BJ (cell line): Measurements from ENCODE around the gene NT5C2. TPM values are rescaled to one million over a fixed set of nuclear protein-coding genes. Genes with fewer than 3 reads are reported as not detected.

Experiments used
- CTCF ChIA-PET: fragments of 350-600 bp; formaldehyde crosslinking; extraction: SDS; loops from one replicate; lab custom pipeline; 2021; ENCODE audit warnings: antibody characterized with exemption, inconsistent platforms; lab: Yijun Ruan, JAX
- POLR2A ChIA-PET: fragments of 300-600 bp; sonication (Branson Sonifier 250); formaldehyde crosslinking; extraction: SDS; loops from one replicate; lab custom pipeline; 2021; ENCODE audit warnings: antibody characterized with exemption; lab: Charles Lee
- DNase-seq: peaks from one replicate; pipeline ENCODE4 v3.0.0-alpha.2; 2011; ENCODE audit warnings: low read depth
- H3K27me3 ChIP-seq: 2 replicates; pipeline ENCODE4 v1.6.0; 2011; ENCODE audit warnings: low read length; ENCODE audit not compliant: control insufficient read depth, insufficient read depth
- H3K36me3 ChIP-seq: 2 replicates; pipeline ENCODE4 v1.5.1; 2011; ENCODE audit warnings: low read length; ENCODE audit not compliant: control insufficient read depth, insufficient read depth
- H3K4me3 ChIP-seq: 2 replicates; pipeline ENCODE4 v1.5.1; 2011; ENCODE audit warnings: low read depth, mild to moderate bottlenecking, control low read depth, low read length
- CTCF ChIP-seq: IDR thresholded peaks from 2 replicates; pipeline ENCODE4 v1.5.1; 2011; ENCODE audit warnings: low read depth, mild to moderate bottlenecking, control low read depth, inconsistent platforms, low read length, moderate library complexity; ENCODE audit not compliant: insufficient read depth
- polyA plus RNA-seq: library from polyadenylated mRNA; depleted of rRNA; stranded (reverse); fragments of >200 nt; gene quantifications from 2 replicates; pipeline ENCODE4 v1.2.3, GENCODE V29; 2011

Gene NT5C2
- polyA plus RNA-seq, 1 experiment, result 49.3 TPM

GRCh38 chr10:103104721-103105120 lies 88.4 kb downstream of the NT5C2 start:
- POLR2A ChIA-PET, result interaction anchor here (0.7 kb wide), 1 partner anchor 83 kb away, joined by 3 read pairs; no protein-coding TSS in a partner anchor
- no peak for TF ChIP-seq CTCF
- H3K4me3 ChIP-seq, result no peak overlapping the region

DNA sequence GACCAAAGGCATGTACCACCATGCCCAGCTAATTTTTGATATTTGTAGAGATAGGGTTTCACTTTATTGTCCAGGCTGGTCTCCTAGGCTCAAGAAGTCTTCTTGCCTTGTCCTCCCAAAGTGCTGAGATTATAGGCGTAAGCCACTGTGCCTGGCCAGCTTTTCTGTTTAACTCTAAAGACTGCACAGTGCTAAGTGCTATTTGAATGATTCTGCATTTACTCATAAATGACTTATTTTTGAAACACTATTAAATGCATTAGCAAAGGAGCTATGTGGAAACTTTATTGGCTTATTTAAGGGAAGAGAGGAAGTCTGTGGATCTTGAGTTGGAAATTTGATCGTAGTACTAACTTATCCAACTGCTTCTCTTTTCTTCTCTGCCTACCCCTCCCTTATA lies 89.1 kb downstream of the NT5C2 start:
- Histone ChIP-seq H3K4me3 (no peak overlapping the region), H3K36me3 (peaks cover 4% of the 10 kb centered on the region), H3K27me3 (no peaks in the 10 kb centered on the region)
- ChIA-PET CTCF (interaction anchor here (1.3 to 1.8 kb wide), 3 partner anchors 12 to 141 kb away, joined by 6 to 7 read pairs (median 7); no protein-coding TSS in a partner anchor), POLR2A (interaction anchor here (0.5 kb wide), 1 partner anchor 188 kb away, joined by 7 read pairs; no protein-coding TSS in a partner anchor)
- DNase-seq, result no peak
- TF ChIP-seq CTCF, result no peak

More at GRCh38 chr10:103104721-103105120, 88.4 kb downstream of the NT5C2 start:
- no peak for DNase-seq
- CTCF ChIA-PET, result interaction anchor here (0.9 to 1.8 kb wide), 3 partner anchors 12 to 140 kb away, joined by 3 to 7 read pairs (median 6); no protein-coding TSS in a partner anchor
- H3K36me3 ChIP-seq, result peaks cover 4% of the 10 kb centered on the region
- no peaks in the 10 kb centered on the region for H3K27me3 ChIP-seq

DNA sequence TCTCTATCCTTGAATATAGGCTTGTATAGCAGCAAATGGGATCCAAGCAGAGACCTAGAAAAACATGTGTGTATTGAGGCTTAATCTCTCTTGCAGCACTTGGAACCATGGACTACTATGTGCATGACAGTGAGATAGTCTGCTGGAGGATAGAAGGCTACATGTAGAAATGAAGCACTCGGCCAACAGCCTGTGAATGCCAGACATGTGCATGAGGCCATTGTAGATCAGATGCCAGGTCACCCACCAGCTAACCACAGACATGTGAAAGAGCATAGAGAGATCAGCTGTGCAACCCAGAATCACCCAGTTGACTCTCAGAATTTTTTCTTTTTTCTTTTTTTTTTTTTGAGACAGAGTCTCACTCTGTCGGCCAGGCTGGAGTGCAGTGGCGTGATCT lies 90.9 kb downstream of the NT5C2 start:
- no peak for DNase-seq
- H3K27me3 ChIP-seq, result no peaks in the 10 kb centered on the region
- H3K4me3 ChIP-seq, result no peak overlapping the region
- ChIA-PET POLR2A (no interaction called here), CTCF (interaction anchor here (1.3 kb wide), 1 partner anchor 137 kb away, joined by 5 read pairs; no protein-coding TSS in a partner anchor)
- H3K36me3 ChIP-seq, result peaks cover 4% of the 10 kb centered on the region
- TF ChIP-seq CTCF, result no peak

DNA sequence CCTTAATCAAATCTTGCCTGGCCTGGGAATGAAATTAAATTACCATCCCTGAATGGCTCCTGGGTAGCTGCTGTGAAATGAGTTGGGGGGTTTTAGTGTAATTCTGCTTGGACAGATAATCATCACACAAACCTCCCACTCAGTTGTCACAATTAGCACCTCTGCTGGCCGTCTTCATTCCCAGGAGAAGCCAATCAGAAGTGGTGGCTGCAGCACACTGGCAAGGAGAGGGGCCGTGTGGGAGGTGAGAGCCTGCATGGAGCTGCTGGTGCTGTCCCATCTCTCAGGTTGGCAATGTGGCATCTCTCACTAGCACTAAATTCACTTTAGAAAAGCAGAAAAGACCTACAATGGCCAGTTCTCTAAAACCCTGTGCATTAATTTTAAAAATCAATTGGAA lies 92.5 kb downstream of the NT5C2 start:
- CTCF ChIA-PET, result interaction anchor here (0.7 to 1.1 kb wide), 2 partner anchors 8 to 141 kb away, joined by 3 read pairs; no protein-coding TSS in a partner anchor
- DNase-seq, result no peak
- POLR2A ChIA-PET, result interaction anchor here (0.6 kb wide), 1 partner anchor 395 kb away, joined by 4 read pairs; no protein-coding TSS in a partner anchor
- no peak for TF ChIP-seq CTCF
- no peaks in the 10 kb centered on the region for H3K27me3 ChIP-seq
- H3K4me3 ChIP-seq, result no peak overlapping the region
- peaks cover 4% of the 10 kb centered on the region for H3K36me3 ChIP-seq

DNA sequence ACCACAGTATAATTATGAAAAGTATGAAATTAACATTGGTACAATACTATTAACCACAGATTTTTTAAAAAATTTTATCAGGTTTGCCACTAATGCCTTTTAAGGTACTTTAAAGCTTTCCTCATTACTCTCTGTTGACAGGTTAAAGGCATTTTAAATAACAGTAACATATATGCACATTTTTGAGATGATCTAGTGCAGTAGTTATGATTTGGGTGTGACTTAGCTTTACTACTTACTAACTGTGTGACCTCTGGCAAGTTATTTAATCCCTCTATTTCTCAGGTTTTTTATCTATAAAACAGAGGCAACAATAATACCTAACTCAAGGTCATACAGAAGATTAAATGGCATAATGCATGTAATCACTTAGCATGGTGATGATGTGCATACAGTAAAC lies 94.8 kb downstream of the NT5C2 start:
- no peak for TF ChIP-seq CTCF
- Histone ChIP-seq H3K27me3 (no peaks in the 10 kb centered on the region), H3K4me3 (no peak overlapping the region), H3K36me3 (peaks cover 13% of the 10 kb centered on the region)
- ChIA-PET CTCF (interaction anchor here (1.5 to 2.5 kb wide), 3 partner anchors 141 to 181 kb away, joined by 5 to 11 read pairs (median 8); partner anchors contain the start of gene CNNM2), POLR2A (no interaction called here)
- DNase-seq, result no peak
